SK-N-SH (cell line): ENCODE data around the gene OTOS. TPM values are rescaled to one million over a fixed set of nuclear protein-coding genes. Genes with fewer than 3 reads are reported as not detected.

Source experiments
- CTCF ChIA-PET: fragments of 300-600, 350-600 bp; formaldehyde crosslinking; extraction: SDS; loops from one replicate; lab custom pipeline; 2021; lab: Yijun Ruan, JAX
- POLR2A ChIA-PET: fragments of 350-600 bp; sonication (Branson Sonifier 250); formaldehyde crosslinking; extraction: SDS; loops from one replicate; lab custom pipeline; 2020; ENCODE audit warnings: antibody characterized with exemption, inconsistent platforms; lab: Yijun Ruan, JAX
- DNase-seq: peaks from one replicate; pipeline ENCODE4 v3.0.0; 2012
- H2AFZ ChIP-seq: fragments of 200-600 bp; sonication (generic); 2 replicates; pipeline ENCODE4 v1.8.1; 2016; ENCODE audit warnings: antibody characterized with exemption, mild to moderate bottlenecking, low read depth
- H3F3A ChIP-seq: fragments of 200-600 bp; sonication (generic); replicated peaks from 2 replicates; pipeline ENCODE3; 2016; ENCODE audit warnings: antibody characterized with exemption, mild to moderate bottlenecking; ENCODE audit not compliant: insufficient read depth
- H3K27ac ChIP-seq, 2 experiments: fragments of 200-500 bp in 1 of 2; fragments of 200-600 bp in 1 of 2; sonication (Bioruptor generic) in 1 of 2; sonication (generic), shearing (Covaris generic) in 1 of 2; 2 replicates each; pipeline versions ENCODE4 v1.5.1 to v1.6.1; 2014 to 2016; ENCODE audit warnings: low read depth in 2 of 2, inconsistent platforms in 1 of 2, low read length in 1 of 2, mild to moderate bottlenecking in 1 of 2, mixed read lengths in 1 of 2
- H3K27me3 ChIP-seq: fragments of 200-600 bp; sonication (generic), shearing (Covaris generic); 2 replicates; pipeline ENCODE4 v1.6.1; 2016; ENCODE audit warnings: mixed run types; ENCODE audit not compliant: insufficient read depth
- H3K36me3 ChIP-seq, 2 experiments: fragments of 200-500 bp in 1 of 2; fragments of 200-600 bp in 1 of 2; sonication (Bioruptor generic) in 1 of 2; sonication (generic) in 1 of 2; replicated peaks in 1 of 2; 2 replicates each; pipeline versions ENCODE3 to v1.5.1; 2014 to 2016; ENCODE audit warnings: low read length in 1 of 2, mild to moderate bottlenecking in 1 of 2; ENCODE audit not compliant: insufficient read depth in 2 of 2, control insufficient read depth in 1 of 2
- H3K4me1 ChIP-seq, 2 experiments: fragments of 200-500 bp in 1 of 2; fragments of 200-600 bp in 1 of 2; sonication (Bioruptor generic) in 1 of 2; sonication (generic), shearing (Covaris generic) in 1 of 2; 2 replicates each; pipeline versions ENCODE4 v1.5.1 to v1.6.1; 2014 to 2016; ENCODE audit warnings: low read depth in 1 of 2, low read length in 1 of 2, mixed run types in 1 of 2; ENCODE audit not compliant: insufficient read depth in 2 of 2, control insufficient read depth in 1 of 2
- H3K4me2 ChIP-seq: fragments of 200-600 bp; sonication (generic), shearing (Covaris generic); 2 replicates; pipeline ENCODE4 v1.6.1; 2017; ENCODE audit warnings: mixed run types
- H3K4me3 ChIP-seq, 2 experiments: fragments of 200-500 bp in 1 of 2; fragments of 200-600 bp in 1 of 2; sonication (Bioruptor generic) in 1 of 2; sonication (generic), shearing (Covaris generic) in 1 of 2; 2 replicates each; pipeline versions ENCODE4 v1.5.1 to v1.8.1; 2014 to 2016; ENCODE audit warnings: low read depth in 2 of 2, inconsistent platforms in 1 of 2, low read length in 1 of 2, mild to moderate bottlenecking in 1 of 2, mixed read lengths in 1 of 2, moderate library complexity in 1 of 2
- H3K79me2 ChIP-seq: fragments of 200-600 bp; sonication (generic); 2 replicates; pipeline ENCODE4 v1.8.1; 2017; ENCODE audit warnings: mild to moderate bottlenecking; ENCODE audit not compliant: insufficient read depth
- H3K9ac ChIP-seq: fragments of 200-600 bp; sonication (generic); 2 replicates; pipeline ENCODE4 v1.6.1; 2017; ENCODE audit warnings: mixed run types
- H3K9me2 ChIP-seq: fragments of 200-600 bp; sonication (generic); 2 replicates; pipeline ENCODE4 v1.6.1; 2017; ENCODE audit warnings: mixed run types
- H3K9me3 ChIP-seq: fragments of 200-600 bp; sonication (generic); 2 replicates; pipeline ENCODE4 v1.6.1; 2017; ENCODE audit warnings: mixed run types, mild to moderate bottlenecking, moderate library complexity
- H4K20me1 ChIP-seq: fragments of 200-600 bp; sonication (generic); 2 replicates; pipeline ENCODE4 v1.6.1; 2017; ENCODE audit warnings: mild to moderate bottlenecking, mixed run types; ENCODE audit not compliant: insufficient read depth
- EP300 ChIP-seq, 2 experiments: IDR thresholded peaks; 2 replicates each; pipeline versions ENCODE4 v1.4.0 to v1.6.1; 2012; ENCODE audit warnings: borderline replicate concordance in 1 of 2, low read depth in 1 of 2, low read length in 1 of 2
- EZH2phosphoT487 ChIP-seq: fragments of 200-600 bp; sonication (generic); IDR thresholded peaks from 2 replicates; pipeline ENCODE4 v1.6.1; 2017; ENCODE audit warnings: low read depth, mixed run types, mild to moderate bottlenecking, antibody characterized with exemption, moderate library complexity, borderline replicate concordance
- GABPA ChIP-seq: IDR thresholded peaks from 2 replicates; pipeline ENCODE4 v1.4.0; 2012; ENCODE audit warnings: low read depth, mild to moderate bottlenecking
- GATA2 ChIP-seq: sonication (generic); formaldehyde crosslinking; IDR thresholded peaks from 2 replicates; pipeline ENCODE4 v1.5.0; 2020; ENCODE audit warnings: mild to moderate bottlenecking, missing genetic modification reagents
- MEF2A ChIP-seq: IDR thresholded peaks from 2 replicates; pipeline ENCODE4 v1.4.0; 2012; ENCODE audit warnings: low read depth, borderline replicate concordance
- NFIC ChIP-seq: IDR thresholded peaks from 2 replicates; pipeline ENCODE4 v1.4.0; 2012; ENCODE audit warnings: borderline replicate concordance
- POLR2AphosphoS5 ChIP-seq: IDR thresholded peaks from 2 replicates; pipeline ENCODE4 v1.6.1; 2012; ENCODE audit warnings: low read depth, low read length
- RCOR1 ChIP-seq: fragments of 150-350 bp; IDR thresholded peaks from 2 replicates; pipeline ENCODE4 v1.6.1; 2017; ENCODE audit warnings: antibody characterized with exemption, low read length
- RXRA ChIP-seq: IDR thresholded peaks from 2 replicates; pipeline ENCODE4 v1.4.0; 2012; ENCODE audit warnings: low read depth, mild to moderate bottlenecking, borderline replicate concordance
- SIN3A ChIP-seq: IDR thresholded peaks from 2 replicates; pipeline ENCODE4 v1.6.1; 2012; ENCODE audit warnings: low read depth, mild to moderate bottlenecking, low read length, moderate library complexity, borderline replicate concordance
- SMC3 ChIP-seq: IDR thresholded peaks from 2 replicates; pipeline ENCODE4 v1.6.1; 2012; ENCODE audit warnings: low read depth, low read length, improper control_type of control experiment
- TCF12 ChIP-seq: IDR thresholded peaks from 2 replicates; pipeline ENCODE4 v1.4.0; 2012
- WGBS: methylation state at CpG from one replicate; pipeline ENCODE4 v1.1.6; 2017; ENCODE audit warnings: low lambda C conversion rate; 5-methylcytosine and 5-hydroxymethylcytosine counted together
- polyA plus RNA-seq, 3 experiments: library from polyadenylated mRNA; depleted of rRNA; stranded (reverse); fragments of >200 nt; gene quantifications; 2 replicates each; pipeline ENCODE4 v1.2.3, GENCODE V29; 2012
- TF ChIP-seq, protein P1 (sequence below): IDR thresholded peaks from 2 replicates; pipeline ENCODE4 v1.4.0; 2012; ENCODE audit warnings: low read depth, borderline replicate concordance
- TF ChIP-seq, protein P2 (sequence below): IDR thresholded peaks from 2 replicates; pipeline ENCODE4 v1.6.1; 2012; ENCODE audit warnings: mild to moderate bottlenecking, low read depth, low read length, moderate library complexity
- TF ChIP-seq, protein P3 (sequence below): IDR thresholded peaks from 2 replicates; pipeline ENCODE4; 2012
- TF ChIP-seq, protein P4 (sequence below): fragments of 150-350 bp; IDR thresholded peaks from 2 replicates; pipeline ENCODE4 v1.6.1; 2017; ENCODE audit warnings: antibody characterized with exemption, low read length, low read depth, borderline replicate concordance

Gene OTOS
- polyA plus RNA-seq, 1 of the 3 experiments (the other 2 are of a cell fraction): not detected

DNA sequence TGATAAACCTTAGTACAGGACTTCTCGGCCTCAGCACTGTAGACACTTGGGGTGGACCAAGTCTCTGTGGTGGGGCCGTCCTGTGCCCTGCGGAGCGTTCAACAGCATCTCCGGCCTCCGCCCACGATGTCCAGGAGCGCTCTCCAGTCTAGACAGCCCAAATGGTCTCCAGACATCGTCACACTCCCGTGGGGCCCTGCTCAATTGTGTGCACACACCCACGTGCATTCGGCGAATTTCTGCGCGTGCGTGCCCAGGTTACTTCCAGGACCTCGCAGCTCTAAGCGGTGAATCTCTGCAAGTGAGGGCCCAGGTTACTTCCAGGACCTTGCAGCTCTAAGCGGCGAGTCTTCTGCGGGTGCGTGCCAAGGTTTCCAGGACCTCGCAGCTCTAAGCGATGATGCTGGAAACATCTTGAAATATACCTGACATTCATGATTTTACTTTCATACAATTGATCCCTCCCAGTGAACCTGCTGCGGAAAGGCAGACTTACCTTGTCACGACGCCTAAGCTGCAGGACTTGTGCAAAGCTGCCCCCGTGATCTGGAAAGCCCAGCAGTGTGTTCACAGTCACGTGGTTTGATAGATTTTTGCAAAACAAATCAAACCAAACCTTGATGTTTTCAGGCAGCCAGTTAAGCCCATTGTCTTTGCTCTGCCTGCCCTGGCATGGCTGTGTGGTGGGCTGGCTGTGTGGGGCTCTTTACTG lies 16.1 kb upstream of the OTOS start (continued):
- no peak for TF ChIP-seq SMC3
- TF ChIP-seq EZH2phosphoT487: no peak
- TF ChIP-seq NFIC: no peak
- no peak for TF ChIP-seq RXRA

DNA sequence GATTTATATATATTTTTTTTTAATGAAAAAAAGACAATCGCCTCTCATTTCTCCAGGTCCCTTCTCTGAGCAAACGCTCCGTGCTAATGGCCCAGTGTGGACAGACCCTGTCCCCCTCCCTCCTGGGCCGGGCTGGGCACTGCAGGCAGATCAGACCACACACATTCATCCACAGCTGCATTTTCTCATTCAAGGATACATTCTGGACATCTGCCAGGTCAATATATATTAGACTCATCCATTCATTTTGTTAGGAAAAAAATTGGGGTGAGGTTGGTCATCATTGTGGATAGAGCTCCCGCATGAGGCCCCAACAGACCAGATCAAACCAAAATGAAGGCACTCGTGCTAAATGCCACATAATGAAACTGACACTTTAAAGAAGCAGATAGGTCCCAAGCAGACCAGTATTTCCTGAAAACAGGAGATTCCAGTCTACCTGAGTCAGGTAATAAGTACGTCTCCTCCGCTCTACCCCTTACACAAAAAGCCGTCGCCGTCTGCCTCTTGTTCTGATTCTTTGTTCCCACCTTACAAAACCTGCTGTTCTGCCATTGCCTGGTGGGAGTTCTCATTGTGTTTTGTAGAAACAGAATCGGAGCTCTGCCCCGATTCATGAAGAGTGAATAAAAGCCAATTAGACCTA lies 15.4 kb upstream of the OTOS start:
- H3K36me3 ChIP-seq: no peaks in the 10 kb centered on the region
- no peaks in the 10 kb centered on the region for H3K9me2 ChIP-seq
- no peak overlapping the region for H3K27ac ChIP-seq
- no peaks in the 10 kb centered on the region for H4K20me1 ChIP-seq
- no peaks in the 10 kb centered on the region for H3F3A ChIP-seq
- DNase-seq: no peak
- H3K4me1 ChIP-seq: no peaks in the 10 kb centered on the region; a peak in 1 of 4 replicates
- CTCF ChIA-PET: interaction anchor here (0.7 to 2.1 kb wide), 2 partner anchors 12 to 281 kb away, joined by 3 to 7 read pairs; no protein-coding TSS in a partner anchor
- no peaks in the 10 kb centered on the region for H3K27me3 ChIP-seq
- 68% methylated on average over 13 of the region's 13 CpGs for WGBS
- TF ChIP-seq SMC3: no peak
- no peak for TF ChIP-seq GABPA
- TF ChIP-seq RXRA: no peak
- TF ChIP-seq NFIC: no peak
- TF ChIP-seq, protein P1, sequence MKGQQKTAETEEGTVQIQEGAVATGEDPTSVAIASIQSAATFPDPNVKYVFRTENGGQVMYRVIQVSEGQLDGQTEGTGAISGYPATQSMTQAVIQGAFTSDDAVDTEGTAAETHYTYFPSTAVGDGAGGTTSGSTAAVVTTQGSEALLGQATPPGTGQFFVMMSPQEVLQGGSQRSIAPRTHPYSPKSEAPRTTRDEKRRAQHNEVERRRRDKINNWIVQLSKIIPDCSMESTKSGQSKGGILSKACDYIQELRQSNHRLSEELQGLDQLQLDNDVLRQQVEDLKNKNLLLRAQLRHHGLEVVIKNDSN: no peak
- no peak for TF ChIP-seq MEF2A
- TF ChIP-seq GATA2 (CRISPR knock-in tag): no peak
- no peak for TF ChIP-seq RCOR1
- TF ChIP-seq, protein P2, sequence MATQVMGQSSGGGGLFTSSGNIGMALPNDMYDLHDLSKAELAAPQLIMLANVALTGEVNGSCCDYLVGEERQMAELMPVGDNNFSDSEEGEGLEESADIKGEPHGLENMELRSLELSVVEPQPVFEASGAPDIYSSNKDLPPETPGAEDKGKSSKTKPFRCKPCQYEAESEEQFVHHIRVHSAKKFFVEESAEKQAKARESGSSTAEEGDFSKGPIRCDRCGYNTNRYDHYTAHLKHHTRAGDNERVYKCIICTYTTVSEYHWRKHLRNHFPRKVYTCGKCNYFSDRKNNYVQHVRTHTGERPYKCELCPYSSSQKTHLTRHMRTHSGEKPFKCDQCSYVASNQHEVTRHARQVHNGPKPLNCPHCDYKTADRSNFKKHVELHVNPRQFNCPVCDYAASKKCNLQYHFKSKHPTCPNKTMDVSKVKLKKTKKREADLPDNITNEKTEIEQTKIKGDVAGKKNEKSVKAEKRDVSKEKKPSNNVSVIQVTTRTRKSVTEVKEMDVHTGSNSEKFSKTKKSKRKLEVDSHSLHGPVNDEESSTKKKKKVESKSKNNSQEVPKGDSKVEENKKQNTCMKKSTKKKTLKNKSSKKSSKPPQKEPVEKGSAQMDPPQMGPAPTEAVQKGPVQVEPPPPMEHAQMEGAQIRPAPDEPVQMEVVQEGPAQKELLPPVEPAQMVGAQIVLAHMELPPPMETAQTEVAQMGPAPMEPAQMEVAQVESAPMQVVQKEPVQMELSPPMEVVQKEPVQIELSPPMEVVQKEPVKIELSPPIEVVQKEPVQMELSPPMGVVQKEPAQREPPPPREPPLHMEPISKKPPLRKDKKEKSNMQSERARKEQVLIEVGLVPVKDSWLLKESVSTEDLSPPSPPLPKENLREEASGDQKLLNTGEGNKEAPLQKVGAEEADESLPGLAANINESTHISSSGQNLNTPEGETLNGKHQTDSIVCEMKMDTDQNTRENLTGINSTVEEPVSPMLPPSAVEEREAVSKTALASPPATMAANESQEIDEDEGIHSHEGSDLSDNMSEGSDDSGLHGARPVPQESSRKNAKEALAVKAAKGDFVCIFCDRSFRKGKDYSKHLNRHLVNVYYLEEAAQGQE: no peak
- TF ChIP-seq, protein P3, sequence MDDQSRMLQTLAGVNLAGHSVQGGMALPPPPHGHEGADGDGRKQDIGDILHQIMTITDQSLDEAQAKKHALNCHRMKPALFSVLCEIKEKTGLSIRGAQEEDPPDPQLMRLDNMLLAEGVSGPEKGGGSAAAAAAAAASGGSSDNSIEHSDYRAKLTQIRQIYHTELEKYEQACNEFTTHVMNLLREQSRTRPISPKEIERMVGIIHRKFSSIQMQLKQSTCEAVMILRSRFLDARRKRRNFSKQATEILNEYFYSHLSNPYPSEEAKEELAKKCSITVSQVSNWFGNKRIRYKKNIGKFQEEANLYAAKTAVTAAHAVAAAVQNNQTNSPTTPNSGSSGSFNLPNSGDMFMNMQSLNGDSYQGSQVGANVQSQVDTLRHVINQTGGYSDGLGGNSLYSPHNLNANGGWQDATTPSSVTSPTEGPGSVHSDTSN: no peak
- no peak for TF ChIP-seq SIN3A
- TF ChIP-seq, protein P4, sequence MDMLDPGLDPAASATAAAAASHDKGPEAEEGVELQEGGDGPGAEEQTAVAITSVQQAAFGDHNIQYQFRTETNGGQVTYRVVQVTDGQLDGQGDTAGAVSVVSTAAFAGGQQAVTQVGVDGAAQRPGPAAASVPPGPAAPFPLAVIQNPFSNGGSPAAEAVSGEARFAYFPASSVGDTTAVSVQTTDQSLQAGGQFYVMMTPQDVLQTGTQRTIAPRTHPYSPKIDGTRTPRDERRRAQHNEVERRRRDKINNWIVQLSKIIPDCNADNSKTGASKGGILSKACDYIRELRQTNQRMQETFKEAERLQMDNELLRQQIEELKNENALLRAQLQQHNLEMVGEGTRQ: no peak
- TF ChIP-seq TCF12: no peak
- no peak for TF ChIP-seq EP300 (IDR thresholded peaks at IDR 0.05; ENCODE audit: borderline replicate concordance in 1 of 2, low read depth in 1 of 2, low read length in 1 of 2)
- no peak for TF ChIP-seq POLR2AphosphoS5
- H3K9me3 ChIP-seq: no peaks in the 10 kb centered on the region
- H3K9ac ChIP-seq: no peak overlapping the region
- H3K4me2 ChIP-seq: no peak overlapping the region
- no peaks in the 10 kb centered on the region for H3K79me2 ChIP-seq
- no peak overlapping the region for H3K4me3 ChIP-seq
- POLR2A ChIA-PET: no interaction called here
- no peak overlapping the region for H2AFZ ChIP-seq
